Panc1 (cell line): Measurements from ENCODE around the gene TBC1D16.

Source experiments
- REST ChIP-seq, 2 experiments: IDR thresholded peaks; 2 replicates each; pipeline ENCODE4 v1.6.1; 2011 to 2012; ENCODE audit warnings: low read depth in 2 of 2, control low read depth in 1 of 2, low read length in 1 of 2, mild to moderate bottlenecking in 1 of 2, moderate library complexity in 1 of 2; ENCODE audit not compliant: insufficient read depth in 1 of 2
- SIN3A ChIP-seq: IDR thresholded peaks from 2 replicates; pipeline ENCODE4 v1.6.1; 2012; ENCODE audit warnings: low read depth, mild to moderate bottlenecking, low read length, moderate library complexity, borderline replicate concordance; ENCODE audit not compliant: insufficient read depth
- TCF7L2 ChIP-seq: IDR thresholded peaks from 2 replicates; pipeline ENCODE4 v1.6.1; 2011; ENCODE audit warnings: mild to moderate bottlenecking, low read depth, low read length, inconsistent platforms
- TF ChIP-seq, protein P1 (sequence below): fragments of 450-650 bp; IDR thresholded peaks from 2 replicates; pipeline ENCODE4 v1.5.1; 2017; ENCODE audit warnings: mild to moderate bottlenecking

- TF ChIP-seq, protein P1, sequence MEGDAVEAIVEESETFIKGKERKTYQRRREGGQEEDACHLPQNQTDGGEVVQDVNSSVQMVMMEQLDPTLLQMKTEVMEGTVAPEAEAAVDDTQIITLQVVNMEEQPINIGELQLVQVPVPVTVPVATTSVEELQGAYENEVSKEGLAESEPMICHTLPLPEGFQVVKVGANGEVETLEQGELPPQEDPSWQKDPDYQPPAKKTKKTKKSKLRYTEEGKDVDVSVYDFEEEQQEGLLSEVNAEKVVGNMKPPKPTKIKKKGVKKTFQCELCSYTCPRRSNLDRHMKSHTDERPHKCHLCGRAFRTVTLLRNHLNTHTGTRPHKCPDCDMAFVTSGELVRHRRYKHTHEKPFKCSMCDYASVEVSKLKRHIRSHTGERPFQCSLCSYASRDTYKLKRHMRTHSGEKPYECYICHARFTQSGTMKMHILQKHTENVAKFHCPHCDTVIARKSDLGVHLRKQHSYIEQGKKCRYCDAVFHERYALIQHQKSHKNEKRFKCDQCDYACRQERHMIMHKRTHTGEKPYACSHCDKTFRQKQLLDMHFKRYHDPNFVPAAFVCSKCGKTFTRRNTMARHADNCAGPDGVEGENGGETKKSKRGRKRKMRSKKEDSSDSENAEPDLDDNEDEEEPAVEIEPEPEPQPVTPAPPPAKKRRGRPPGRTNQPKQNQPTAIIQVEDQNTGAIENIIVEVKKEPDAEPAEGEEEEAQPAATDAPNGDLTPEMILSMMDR = no peak
- TF ChIP-seq TCF7L2 (no peak), SIN3A (no peak), REST (IDR thresholded peaks at IDR 0.05; ENCODE audit: insufficient read depth in 1 of 2, low read depth in 2 of 2, low read length in 1 of 2) (no peak)
Measured at GRCh38 chr17:79940459-79941087, 95.1 kb downstream of the TBC1D16 start.
